T-helper 1 cell (primary cell): ENCODE measurements around the gene OVAAL.
"Not testable (repeated sequence)": the region's sequence is repeated elsewhere in the genome, so short reads cannot be mapped to it uniquely, and the experiment has no call there.

Source experiments
- DNase-seq, 5 donors: peaks; one replicate each; pipeline ENCODE4 v3.0.0-alpha.2; 2012 to 2020

OVAAL gene

GRCh38 chr1:180540697-180541594 lies 17.8 kb upstream of the OVAAL start:
- no peak for DNase-seq

GRCh38 chr1:180542113-180542837 lies 16.5 kb upstream of the OVAAL start:
- no peak for DNase-seq

- DNase-seq = no peak
Observed at GRCh38 chr1:180542838-180543145, 16.0 kb upstream of the OVAAL start.

- DNase-seq = no peak
Observed at GRCh38 chr1:180544050-180544449, 14.7 kb upstream of the OVAAL start.

- DNase-seq = no peak
Observed at GRCh38 chr1:180545991-180546390, 12.8 kb upstream of the OVAAL start.

- no peak for DNase-seq
Observed at GRCh38 chr1:180548686-180549317, 10.0 kb upstream of the OVAAL start.

- not testable (repeated sequence) for DNase-seq
Observed at GRCh38 chr1:180549770-180550169, 9.0 kb upstream of the OVAAL start.

GRCh38 chr1:180550241-180550640 lies 8.5 kb upstream of the OVAAL start:
- no peak for DNase-seq

GRCh38 chr1:180551997-180552396 lies 6.8 kb upstream of the OVAAL start:
- no peak for DNase-seq

GRCh38 chr1:180553046-180553445 lies 5.7 kb upstream of the OVAAL start:
- not testable (repeated sequence) for DNase-seq

GRCh38 chr1:180555411-180555810 lies 3.4 kb upstream of the OVAAL start:
- no peak for DNase-seq

GRCh38 chr1:180560200-180560867 lies 1.6 kb downstream of the OVAAL start:
- DNase-seq = no peak

GRCh38 chr1:180560868-180561600 lies 2.3 kb downstream of the OVAAL start:
- no peak for DNase-seq

- DNase-seq = no peak
Observed at GRCh38 chr1:180562640-180563025, 3.9 kb downstream of the OVAAL start.

- DNase-seq = no peak
Observed at GRCh38 chr1:180563026-180563827, 4.5 kb downstream of the OVAAL start.

GRCh38 chr1:180565121-180565871 lies 6.5 kb downstream of the OVAAL start:
- DNase-seq = no peak

GRCh38 chr1:180566026-180566425 lies 7.3 kb downstream of the OVAAL start:
- DNase-seq = no peak

GRCh38 chr1:180566495-180566894 lies 7.7 kb downstream of the OVAAL start:
- no peak for DNase-seq

GRCh38 chr1:180567654-180568053 lies 8.9 kb downstream of the OVAAL start:
- DNase-seq = no peak

- no peak for DNase-seq
Observed at GRCh38 chr1:180568184-180568583, 9.4 kb downstream of the OVAAL start.
